Psoas muscle (tissue), 8 donors: ENCODE data around the gene C14orf132. TPM values are rescaled to one million over a fixed set of nuclear protein-coding genes. Genes with fewer than 3 reads are reported as not detected.

Source experiments
- ATAC-seq, 4 donors: fragments of 200-7000 bp; cut with Tn5 transposase; one replicate each; pipeline ENCODE4 v1.9.1; 2020; ENCODE audit warnings: moderate library complexity in 3 of 4, mild to moderate bottlenecking in 2 of 4
- DNase-seq, 2 donors: peaks; one replicate each; pipeline ENCODE4 v3.0.0-alpha.2; 2020
- H3K27ac ChIP-seq: fragments of 200-600 bp; one replicate; pipeline ENCODE4 v1.8.0; 2022
- H3K27me3 ChIP-seq, 3 donors: fragments of 200-600 bp in 1 of 3; one replicate each; pipeline versions ENCODE4 v1.6.1 to v1.8.0; 2013 to 2022; ENCODE audit warnings: low read length in 2 of 3, mild to moderate bottlenecking in 2 of 3, moderate library complexity in 1 of 3; ENCODE audit not compliant: insufficient read depth in 3 of 3
- H3K36me3 ChIP-seq, 2 donors: fragments of 200-600 bp in 1 of 2; one replicate each; pipeline versions ENCODE4 v1.6.1 to v1.8.0; 2013 to 2022; ENCODE audit warnings: low read depth in 1 of 2, mild to moderate bottlenecking in 1 of 2, moderate library complexity in 1 of 2; ENCODE audit not compliant: insufficient read depth in 1 of 2
- H3K4me1 ChIP-seq: fragments of 200-600 bp; one replicate; pipeline ENCODE4 v1.8.0; 2022
- H3K4me3 ChIP-seq: fragments of 200-600 bp; one replicate; pipeline ENCODE4 v1.8.0; 2022; ENCODE audit warnings: mild to moderate bottlenecking
- H3K9me3 ChIP-seq: fragments of 200-600 bp; one replicate; pipeline ENCODE4 v1.8.0; 2022
- WGBS, 3 donors: extraction: QIAGEN DNeasy Blood & Tissue Kit; methylation state at CpG; one replicate each; pipeline versions ENCODE4 v1.1.6 to v1.1.7; 2013; 5-methylcytosine and 5-hydroxymethylcytosine counted together
- intact Hi-C, 2 donors: fragments of 100-400 bp; cut with DNase I; formaldehyde crosslinking; loops; one replicate each; pipeline versions ENCODE4 v1.11.0 to v1.14.2; 2022
- polyA plus RNA-seq, 3 donors: library from polyadenylated mRNA; stranded (reverse); fragments of 200-250 nt; gene quantifications; one replicate each; pipeline ENCODE4 v1.2.3, GENCODE V29; 2013
- total RNA-seq, 4 donors: library from RNA; stranded (reverse); fragmentation: NEBNext Ultra II Directional in 2 of 4; extraction: Animal tissue kit (Norgen Biotek cat#: 25700) in 2 of 4; gene quantifications; one replicate each; pipeline versions ENCODE4 v1.2.1 to v1.2.4, GENCODE V29; 2021 to 2023
- TF ChIP-seq, protein P1 (sequence below): fragments of 200-600 bp; IDR thresholded peaks from one replicate; pipeline ENCODE4 v1.8.0; 2022; ENCODE audit warnings: antibody characterized with exemption
- donor health status: healthy with polysubstance abuse.
- donor health status: DM: no; HTN: no; CAD: no; lungs with moderate emphysema.
- donor health status: Bipolar disorder and iron deficiency.
- donor health status: healthy.
- donor health status: DM: yes; HTN: yes; CAD: no.
- donor health status: DM: no; HTN: no; CAD: no.
- donor health status: DM: no; HTN: no; CAD: no.
- donor health status: DM: yes; HTN: yes; CAD: no.

C14orf132 gene
- total and polyA plus RNA-seq, 7 donors: 0.57 to 5.3 (median 0.86) TPM

DNA sequence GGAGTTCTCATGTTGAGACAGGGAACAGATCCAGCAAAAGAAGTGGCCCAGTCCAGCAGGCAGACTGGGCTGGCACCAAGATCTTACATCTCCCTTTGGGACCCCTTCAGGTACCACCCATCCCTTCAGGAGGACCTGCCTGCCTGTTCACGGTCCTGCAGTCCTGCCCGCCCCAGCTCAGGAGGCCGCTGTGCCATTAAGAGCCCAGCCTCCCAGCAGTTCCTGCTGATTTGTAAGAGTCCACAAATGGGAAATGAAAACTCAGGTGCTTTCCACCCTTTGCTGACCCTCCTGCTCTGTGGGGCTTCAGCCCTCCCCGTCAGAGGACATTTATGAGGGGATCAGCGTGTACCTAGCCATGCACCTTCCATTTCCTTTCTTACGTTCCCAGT, 39.5 kb downstream of the C14orf132 start:
- TF ChIP-seq, protein P1, sequence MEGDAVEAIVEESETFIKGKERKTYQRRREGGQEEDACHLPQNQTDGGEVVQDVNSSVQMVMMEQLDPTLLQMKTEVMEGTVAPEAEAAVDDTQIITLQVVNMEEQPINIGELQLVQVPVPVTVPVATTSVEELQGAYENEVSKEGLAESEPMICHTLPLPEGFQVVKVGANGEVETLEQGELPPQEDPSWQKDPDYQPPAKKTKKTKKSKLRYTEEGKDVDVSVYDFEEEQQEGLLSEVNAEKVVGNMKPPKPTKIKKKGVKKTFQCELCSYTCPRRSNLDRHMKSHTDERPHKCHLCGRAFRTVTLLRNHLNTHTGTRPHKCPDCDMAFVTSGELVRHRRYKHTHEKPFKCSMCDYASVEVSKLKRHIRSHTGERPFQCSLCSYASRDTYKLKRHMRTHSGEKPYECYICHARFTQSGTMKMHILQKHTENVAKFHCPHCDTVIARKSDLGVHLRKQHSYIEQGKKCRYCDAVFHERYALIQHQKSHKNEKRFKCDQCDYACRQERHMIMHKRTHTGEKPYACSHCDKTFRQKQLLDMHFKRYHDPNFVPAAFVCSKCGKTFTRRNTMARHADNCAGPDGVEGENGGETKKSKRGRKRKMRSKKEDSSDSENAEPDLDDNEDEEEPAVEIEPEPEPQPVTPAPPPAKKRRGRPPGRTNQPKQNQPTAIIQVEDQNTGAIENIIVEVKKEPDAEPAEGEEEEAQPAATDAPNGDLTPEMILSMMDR: no peak
- intact Hi-C loops: no loop called here
- DNase-seq (peak in 1 of 2 donors; percentile 13), ATAC-seq (no peak)
- Histone ChIP-seq H3K27ac (no peak overlapping the region), H3K4me1 (no peaks in the 10 kb centered on the region), H3K27me3 (peaks cover 0 to 2% (median 0%) of the 10 kb centered on the region in 3 donors), H3K9me3 (no peaks in the 10 kb centered on the region), H3K4me3 (no peak overlapping the region), H3K36me3 (no peaks in the 10 kb centered on the region)
- WGBS, 3 donors: 85 to 88% (median 87%) methylated on average over 6 of the region's 6 CpGs

DNA sequence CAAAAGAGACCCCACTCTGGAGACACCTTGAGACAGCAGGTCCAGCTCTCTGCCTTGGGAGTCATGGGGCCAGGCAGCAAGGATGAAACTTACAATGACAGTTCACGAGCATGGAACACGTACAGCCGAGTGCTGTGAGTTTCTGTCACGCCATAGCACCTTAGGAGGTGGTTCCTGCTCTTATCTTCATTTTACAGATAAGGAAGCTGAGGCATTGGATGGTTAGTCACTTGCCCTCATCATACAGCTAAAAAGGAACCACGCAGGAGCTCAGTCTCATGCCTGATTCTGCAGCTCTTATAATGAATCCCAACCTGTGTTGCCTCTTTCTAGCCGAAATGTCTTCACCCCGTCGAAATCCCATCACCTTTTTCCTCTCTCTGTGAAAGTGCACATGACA, 39.9 kb downstream of the C14orf132 start:
- 87 to 94% (median 90%) methylated on average over 8 of the region's 8 CpGs for WGBS, 3 donors
- Histone ChIP-seq H3K4me1 (no peaks in the 10 kb centered on the region), H3K4me3 (no peak overlapping the region), H3K36me3 (no peaks in the 10 kb centered on the region), H3K27me3 (peaks cover 0 to 2% (median 0%) of the 10 kb centered on the region in 3 donors), H3K27ac (no peak overlapping the region), H3K9me3 (no peaks in the 10 kb centered on the region)
- intact Hi-C loops: no loop called here
- DNase-seq (peak in 1 of 2 donors; percentile 8), ATAC-seq (no peak)
- TF ChIP-seq, protein P1: no peak

- intact Hi-C loops: no loop called here
- ATAC-seq: no peak
- 86 to 92% (median 91%) methylated on average over 10 of the region's 10 CpGs for WGBS, 3 donors
- Histone ChIP-seq H3K9me3 (no peaks in the 10 kb centered on the region), H3K36me3 (no peaks in the 10 kb centered on the region), H3K4me1 (no peaks in the 10 kb centered on the region), H3K27me3 (peaks cover 0 to 2% (median 0%) of the 10 kb centered on the region in 3 donors), H3K27ac (no peak overlapping the region), H3K4me3 (no peak overlapping the region)
- TF ChIP-seq, protein P1: no peak
- peak in 1 of 2 donors; percentile 1 for DNase-seq
Measured at GRCh38 chr14:96080571-96080970, 41.4 kb downstream of the C14orf132 start.

DNA sequence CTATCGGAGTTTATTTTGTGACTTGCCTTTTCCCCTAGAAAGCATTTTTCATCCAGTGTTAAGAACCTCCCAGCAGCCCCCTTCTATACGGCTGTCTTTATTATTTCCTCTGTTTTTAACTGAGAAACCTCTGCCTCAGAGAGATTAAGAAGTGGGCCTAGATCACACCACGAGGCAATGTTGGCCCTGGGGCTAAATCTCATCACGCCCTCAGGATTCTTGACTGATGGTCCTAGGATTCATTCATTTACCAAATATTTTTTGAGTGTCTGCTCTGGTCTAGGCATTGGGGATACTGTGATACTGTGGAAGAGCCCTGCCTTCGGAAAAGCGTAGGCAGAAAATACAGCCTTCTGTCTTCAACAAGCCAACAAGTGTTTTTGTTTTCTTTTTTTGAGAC, 42.1 kb downstream of the C14orf132 start:
- Histone ChIP-seq H3K9me3 (no peaks in the 10 kb centered on the region), H3K27ac (no peak overlapping the region), H3K27me3 (peaks cover 0 to 2% (median 0%) of the 10 kb centered on the region in 3 donors), H3K36me3 (no peaks in the 10 kb centered on the region), H3K4me1 (no peaks in the 10 kb centered on the region), H3K4me3 (no peak overlapping the region)
- DNase-seq (no peak), ATAC-seq (no peak)
- TF ChIP-seq, protein P1: no peak
- intact Hi-C loops: no loop called here
- 88 to 89% (median 89%) methylated on average over 6 of the region's 6 CpGs for WGBS, 3 donors

DNA sequence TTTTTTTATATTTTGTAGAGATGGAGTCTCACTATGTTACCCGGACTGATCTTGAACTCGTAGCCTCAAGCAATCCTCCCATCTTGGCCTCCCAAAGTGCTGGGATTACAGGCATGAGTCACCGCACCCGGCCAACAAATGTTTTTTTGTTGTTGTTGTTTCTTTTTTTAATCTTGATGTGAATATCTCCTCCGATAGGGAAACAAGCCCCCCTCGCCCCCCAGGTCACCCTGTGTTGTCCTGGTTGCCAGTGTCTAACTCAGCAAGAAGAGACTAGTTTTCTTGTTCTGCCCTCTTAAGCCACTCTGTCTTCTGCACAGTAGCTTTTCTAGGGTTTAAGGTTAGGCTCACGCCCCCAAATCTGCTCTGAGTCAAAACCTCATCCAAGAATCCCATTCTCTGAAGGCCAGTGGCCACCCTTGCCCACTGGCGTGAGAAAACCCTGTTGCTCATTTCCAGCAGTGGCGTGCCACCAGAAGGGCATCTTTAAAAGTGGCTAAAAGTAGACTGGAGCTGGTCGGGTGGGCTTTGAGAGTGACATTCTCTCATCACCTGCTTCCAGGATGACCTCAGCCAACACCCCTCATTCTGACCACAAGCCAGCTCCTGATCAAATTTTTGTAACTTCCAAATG, 42.7 kb downstream of the C14orf132 start:
- H3K27ac ChIP-seq: no peak overlapping the region
- TF ChIP-seq, protein P1: no peak
- H3K36me3 ChIP-seq: no peaks in the 10 kb centered on the region
- WGBS, 3 donors: 88 to 94% (median 90%) methylated on average over 10 of the region's 10 CpGs
- peaks cover 0 to 2% (median 0%) of the 10 kb centered on the region in 3 donors for H3K27me3 ChIP-seq
- no peak overlapping the region for H3K4me3 ChIP-seq
- DNase-seq (peak in 1 of 2 donors; percentile 8), ATAC-seq (no peak)
- no peaks in the 10 kb centered on the region for H3K4me1 ChIP-seq
- no peaks in the 10 kb centered on the region for H3K9me3 ChIP-seq
- intact Hi-C loops: no loop called here
